Activated CD4-positive, CD25-positive, alpha-beta regulatory T cell treated with anti-CD3 and anti-CD28 coated beads, Interleukin-2, amount 50 U/mL, for 24 hours (primary cell): ENCODE results near the gene HIVEP3.

Source experiments
- ATAC-seq, 2 donors: fragments of 150-1000 bp; cut with Tn5 transposase; one replicate each; pipeline ENCODE4 v1.10.0; 2021; ENCODE audit warnings: mild to moderate bottlenecking in 1 of 2, moderate library complexity in 1 of 2

HIVEP3 gene

GRCh38 chr1:41475346-41475745 is 443.4 kb downstream of the HIVEP3 start:
- ATAC-seq, result no peak

- ATAC-seq, result no peak
Observed at GRCh38 chr1:41474490-41475271, 444.0 kb downstream of the HIVEP3 start.

GRCh38 chr1:41473738-41474362 is 444.9 kb downstream of the HIVEP3 start:
- no peak for ATAC-seq

GRCh38 chr1:41471658-41472057 is 447.1 kb downstream of the HIVEP3 start:
- no peak for ATAC-seq

GRCh38 chr1:41469706-41470105 is 449.0 kb downstream of the HIVEP3 start:
- no peak for ATAC-seq

- no peak for ATAC-seq
Observed at GRCh38 chr1:41468122-41468762, 450.5 kb downstream of the HIVEP3 start.

- ATAC-seq, result no peak
Observed at GRCh38 chr1:41467673-41468072, 451.0 kb downstream of the HIVEP3 start.

- ATAC-seq, result no peak
Observed at GRCh38 chr1:41466146-41466545, 452.6 kb downstream of the HIVEP3 start.

GRCh38 chr1:41465741-41466140 is 453.0 kb downstream of the HIVEP3 start:
- ATAC-seq, result no peak

- ATAC-seq, result no peak
Observed at GRCh38 chr1:41464885-41465284, 453.8 kb downstream of the HIVEP3 start.

- ATAC-seq, result no peak
Observed at GRCh38 chr1:41463516-41463915, 455.2 kb downstream of the HIVEP3 start.

- no peak for ATAC-seq
Observed at GRCh38 chr1:41462680-41463004, 456.1 kb downstream of the HIVEP3 start.

GRCh38 chr1:41461790-41462679 is 456.7 kb downstream of the HIVEP3 start:
- ATAC-seq, result no peak

- no peak for ATAC-seq
Observed at GRCh38 chr1:41456847-41457540, 461.7 kb downstream of the HIVEP3 start.
